BLaER1 (cell line): Measurements from ENCODE around the gene ZNF679.
A peak's percentile ranks its signal among the peaks of the same experiment; 100 is the strongest.
"Not testable (repeated sequence)": the region's sequence is repeated elsewhere in the genome, so short reads cannot be mapped to it uniquely, and the experiment has no call there.

Experiments used
- H3K27ac ChIP-seq: shearing (Covaris generic); formaldehyde crosslinking; 2 replicates; pipeline ENCODE4 v1.8.1; 2022
- H3K27me3 ChIP-seq: shearing (Covaris generic); formaldehyde crosslinking; 2 replicates; pipeline ENCODE4 v1.8.1; 2022
- H3K36me3 ChIP-seq: shearing (Covaris generic); formaldehyde crosslinking; 2 replicates; pipeline ENCODE4 v1.8.1; 2022
- H3K4me1 ChIP-seq: shearing (Covaris generic); formaldehyde crosslinking; 2 replicates; pipeline ENCODE4 v1.8.1; 2022
- H3K4me2 ChIP-seq: shearing (Covaris generic); formaldehyde crosslinking; 2 replicates; pipeline ENCODE4 v1.8.1; 2022
- H3K4me3 ChIP-seq: shearing (Covaris generic); formaldehyde crosslinking; 2 replicates; pipeline ENCODE4 v1.8.1; 2022
- H3K9ac ChIP-seq: shearing (Covaris generic); formaldehyde crosslinking; 2 replicates; pipeline ENCODE4 v1.8.1; 2022
- H3K9me3 ChIP-seq: shearing (Covaris generic); formaldehyde crosslinking; 2 replicates; pipeline ENCODE4 v1.8.1; 2022
- H4K20me1 ChIP-seq: shearing (Covaris generic); formaldehyde crosslinking; 2 replicates; pipeline ENCODE4 v1.8.1; 2022
- Cebpa-rat ChIP-seq: shearing (Covaris generic); IDR thresholded peaks from 2 replicates; pipeline ENCODE4 v1.8.1; 2022

Gene ZNF679

DNA sequence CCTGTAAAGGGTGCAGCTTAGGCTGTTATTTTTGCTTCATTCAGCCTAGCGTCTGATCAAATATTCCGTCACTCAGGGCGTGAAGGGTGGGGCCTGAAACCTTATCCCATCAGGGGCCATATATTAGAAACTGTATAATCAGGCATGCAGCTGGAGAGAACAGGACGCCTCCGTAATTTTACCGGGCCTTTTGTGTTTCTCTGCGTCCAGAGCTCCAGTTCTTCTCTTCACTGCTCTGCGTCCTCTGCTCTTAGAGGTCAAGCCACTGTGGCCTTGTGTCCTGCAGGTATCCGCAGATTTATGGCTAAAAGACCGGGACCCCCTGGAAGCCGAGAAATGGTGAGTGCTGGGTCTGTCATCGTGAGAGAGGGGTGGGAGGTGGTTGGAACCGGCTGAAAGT, 21.4 kb upstream of the ZNF679 start, which contains the start of gene ZNF735:
ZNF735 (plus strand) TSS at position 301 of the 400 bp plus-strand sequence; CDS start at position 301, 0 bp downstream.
- no peak within 1 kb of the TSS for H3K9ac ChIP-seq
- TF ChIP-seq Cebpa-rat, result no peak
- peaks cover 52% of the 10 kb centered on the region for H3K9me3 ChIP-seq
- no peak within 1 kb of the TSS for H3K4me2 ChIP-seq
- no peaks in the 10 kb centered on the region for H3K36me3 ChIP-seq
- no peaks in the 10 kb centered on the region for H4K20me1 ChIP-seq
- no peak within 1 kb of the TSS for H3K4me3 ChIP-seq
- no peaks in the 10 kb centered on the region for H3K4me1 ChIP-seq
- no peak within 1 kb of the TSS for H3K27ac ChIP-seq
- no peaks in the 10 kb centered on the region for H3K27me3 ChIP-seq

DNA sequence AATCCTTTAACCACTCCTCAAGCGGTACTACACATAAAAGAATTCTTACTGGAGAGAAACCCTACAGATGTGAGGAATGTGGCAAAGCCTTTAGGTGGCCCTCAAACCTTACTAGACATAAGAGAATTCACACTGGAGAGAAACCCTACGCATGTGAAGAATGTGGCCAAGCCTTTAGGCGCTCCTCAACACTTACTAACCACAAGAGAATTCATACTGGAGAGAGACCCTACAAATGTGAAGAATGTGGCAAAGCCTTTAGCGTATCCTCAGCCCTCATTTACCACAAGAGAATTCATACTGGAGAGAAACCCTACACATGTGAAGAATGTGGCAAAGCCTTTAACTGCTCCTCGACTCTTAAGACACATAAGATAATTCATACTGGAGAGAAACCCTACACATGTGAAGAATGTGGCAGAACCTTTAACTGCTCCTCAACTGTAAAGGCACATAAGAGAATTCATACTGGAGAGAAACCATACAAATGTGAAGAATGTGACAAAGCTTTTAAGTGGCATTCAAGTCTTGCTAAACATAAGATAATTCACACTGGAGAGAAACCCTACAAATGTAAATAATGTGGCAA, 8.5 kb upstream of the ZNF679 start:
- H3K4me2 ChIP-seq, H4K20me1 ChIP-seq, H3K27ac ChIP-seq, H3K36me3 ChIP-seq, H3K27me3 ChIP-seq, H3K9ac ChIP-seq, H3K4me3 ChIP-seq, H3K4me1 ChIP-seq: not testable (repeated sequence)
- H3K9me3 ChIP-seq, result peaks cover 82% of the 10 kb centered on the region

DNA sequence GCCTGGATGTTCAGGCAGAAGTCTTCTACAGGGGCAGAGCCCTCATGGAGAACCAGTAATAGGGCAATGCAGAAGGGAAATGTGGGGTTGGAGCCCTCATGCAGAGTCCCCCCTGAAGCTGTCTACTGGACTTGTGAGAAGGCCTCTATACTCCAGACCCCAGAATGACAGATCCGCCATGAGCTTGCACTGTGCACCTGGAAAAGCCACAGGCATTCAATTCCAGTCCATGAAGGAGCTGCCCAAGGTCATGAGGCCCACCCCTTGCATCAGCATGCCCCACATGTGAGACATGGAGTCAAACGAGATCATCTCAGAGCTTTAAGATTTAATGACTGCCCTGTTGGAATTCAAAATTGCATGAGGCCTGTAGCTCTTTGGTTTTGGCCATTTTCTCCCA, 4.9 kb upstream of the ZNF679 start:
- Histone ChIP-seq H4K20me1 (no peaks in the 10 kb centered on the region), H3K4me3 (no peak overlapping the region), H3K9me3 (peaks cover 80% of the 10 kb centered on the region), H3K9ac (no peak overlapping the region), H3K27ac (no peak overlapping the region), H3K4me2 (no peak overlapping the region), H3K36me3 (no peaks in the 10 kb centered on the region), H3K4me1 (no peaks in the 10 kb centered on the region), H3K27me3 (no peaks in the 10 kb centered on the region)
- no peak for TF ChIP-seq Cebpa-rat

DNA sequence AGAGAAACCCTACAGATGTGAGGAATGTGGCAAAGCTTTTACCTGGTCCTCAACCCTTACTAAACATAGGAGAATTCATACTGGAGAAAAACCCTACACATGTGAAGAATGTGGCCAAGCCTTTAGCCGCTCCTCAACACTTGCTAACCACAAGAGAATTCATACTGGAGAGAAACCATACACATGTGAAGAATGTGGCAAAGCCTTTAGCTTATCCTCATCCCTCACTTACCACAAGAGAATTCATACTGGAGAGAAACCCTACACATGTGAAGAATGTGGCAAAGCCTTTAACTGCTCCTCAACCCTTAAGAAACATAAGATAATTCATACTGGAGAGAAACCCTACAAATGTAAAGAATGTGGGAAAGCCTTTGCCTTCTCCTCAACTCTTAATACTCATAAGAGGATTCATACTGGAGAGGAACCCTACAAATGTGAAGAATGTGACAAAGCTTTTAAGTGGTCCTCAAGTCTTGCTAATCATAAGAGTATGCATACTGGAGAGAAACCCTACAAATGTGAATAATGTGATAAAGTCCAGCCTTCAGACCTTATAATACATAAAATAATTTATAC, 38.2 kb downstream of the ZNF679 start:
- TF ChIP-seq Cebpa-rat, result no peak
- H3K4me3 ChIP-seq, result no peak overlapping the region
- H3K4me1 ChIP-seq, result no peaks in the 10 kb centered on the region
- H3K27me3 ChIP-seq, result no peaks in the 10 kb centered on the region
- H3K4me2 ChIP-seq, result no peak overlapping the region
- H3K36me3 ChIP-seq, result no peaks in the 10 kb centered on the region
- H3K27ac ChIP-seq, result no peak overlapping the region
- H3K9ac ChIP-seq, result no peak overlapping the region
- H4K20me1 ChIP-seq, result no peaks in the 10 kb centered on the region
- peaks cover 68% of the 10 kb centered on the region for H3K9me3 ChIP-seq

DNA sequence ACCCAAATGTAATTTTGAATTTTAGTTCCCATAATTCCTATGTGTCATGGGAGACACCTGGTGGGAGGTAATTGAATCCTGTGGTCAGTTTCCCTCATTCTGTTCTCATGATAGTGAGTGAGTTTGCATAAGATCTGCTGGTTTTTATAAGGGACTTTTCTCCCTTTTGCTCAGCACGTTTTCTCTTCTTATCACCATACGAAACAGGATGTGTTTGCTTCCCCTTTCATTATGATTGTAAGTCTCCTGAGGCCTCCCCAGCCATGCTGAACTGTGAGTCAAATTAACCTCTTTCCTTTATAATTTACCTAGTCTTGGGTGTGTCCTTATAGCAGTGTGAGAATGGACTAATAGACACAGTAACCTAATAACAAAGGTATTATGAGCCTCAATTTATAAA, 49.4 kb downstream of the ZNF679 start:
- Histone ChIP-seq H3K27ac (no peak overlapping the region), H3K4me2 (no peak overlapping the region), H4K20me1 (no peaks in the 10 kb centered on the region), H3K4me1 (no peaks in the 10 kb centered on the region), H3K9me3 (peaks cover 27% of the 10 kb centered on the region), H3K27me3 (no peaks in the 10 kb centered on the region), H3K4me3 (no peak overlapping the region), H3K36me3 (no peaks in the 10 kb centered on the region), H3K9ac (no peak overlapping the region)
- no peak for TF ChIP-seq Cebpa-rat

DNA sequence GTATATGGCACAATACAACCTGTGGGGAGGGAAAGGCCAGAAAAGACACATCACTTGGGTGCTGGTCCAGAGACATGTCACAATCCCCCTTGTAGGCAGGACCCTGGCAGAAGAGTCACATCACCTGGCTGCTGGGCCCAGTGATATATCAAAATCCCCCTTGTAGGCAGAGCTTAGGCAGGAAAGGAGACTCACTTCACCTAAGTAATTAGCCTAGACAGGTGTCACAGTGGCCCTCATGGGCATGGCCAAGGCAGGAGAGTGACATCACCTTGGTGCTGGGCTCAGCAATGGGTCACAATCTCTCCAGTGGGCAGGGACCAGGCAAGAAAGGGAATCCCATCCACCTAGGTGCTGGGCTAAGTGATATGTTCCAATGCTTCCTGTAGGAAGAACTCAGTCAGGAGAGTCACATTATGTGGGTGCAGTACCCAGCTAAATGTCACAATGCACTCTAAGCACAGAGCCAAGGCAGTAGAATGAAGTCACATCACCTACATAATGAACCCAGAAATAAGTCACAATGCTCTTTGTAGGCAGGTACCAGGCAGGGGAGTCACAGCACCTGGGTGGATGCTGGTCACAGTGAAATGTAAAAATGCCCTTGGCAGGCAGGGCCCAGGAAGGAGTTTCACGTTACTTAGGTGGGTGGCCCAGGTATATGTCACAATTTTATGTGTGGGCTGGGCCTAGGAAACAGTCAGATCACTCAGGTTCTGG, 66.6 kb downstream of the ZNF679 start:
- Histone ChIP-seq H3K4me1 (no peaks in the 10 kb centered on the region), H3K27ac (no peak overlapping the region), H3K9me3 (no peaks in the 10 kb centered on the region), H4K20me1 (no peaks in the 10 kb centered on the region), H3K4me3 (no peak overlapping the region), H3K4me2 (no peak overlapping the region), H3K27me3 (no peaks in the 10 kb centered on the region), H3K9ac (no peak overlapping the region), H3K36me3 (no peaks in the 10 kb centered on the region)
- no peak for TF ChIP-seq Cebpa-rat

DNA sequence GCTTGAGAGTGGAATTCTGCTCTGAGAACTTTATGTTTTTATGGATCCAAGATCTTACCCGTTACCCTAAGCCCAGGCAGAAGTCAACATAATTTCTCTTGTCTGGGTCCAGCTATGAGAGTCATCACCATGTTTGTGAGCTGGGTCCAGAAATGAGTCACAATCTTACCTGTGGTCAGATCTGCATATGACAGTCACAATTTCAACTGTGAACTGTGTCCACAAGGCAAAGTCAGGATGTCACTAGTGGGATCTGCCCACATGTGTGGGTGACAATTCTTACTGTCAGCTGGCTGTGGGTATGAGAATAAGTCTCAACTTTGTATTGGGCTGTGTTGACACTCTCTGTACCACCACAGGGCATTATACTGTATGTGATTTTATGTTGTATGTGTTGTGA, 69.1 kb downstream of the ZNF679 start:
- H4K20me1 ChIP-seq, H3K4me3 ChIP-seq, H3K27me3 ChIP-seq, H3K36me3 ChIP-seq, H3K9ac ChIP-seq, H3K4me1 ChIP-seq, H3K27ac ChIP-seq, H3K4me2 ChIP-seq: not testable (repeated sequence)
- H3K9me3 ChIP-seq, result peaks cover 16% of the 10 kb centered on the region

DNA sequence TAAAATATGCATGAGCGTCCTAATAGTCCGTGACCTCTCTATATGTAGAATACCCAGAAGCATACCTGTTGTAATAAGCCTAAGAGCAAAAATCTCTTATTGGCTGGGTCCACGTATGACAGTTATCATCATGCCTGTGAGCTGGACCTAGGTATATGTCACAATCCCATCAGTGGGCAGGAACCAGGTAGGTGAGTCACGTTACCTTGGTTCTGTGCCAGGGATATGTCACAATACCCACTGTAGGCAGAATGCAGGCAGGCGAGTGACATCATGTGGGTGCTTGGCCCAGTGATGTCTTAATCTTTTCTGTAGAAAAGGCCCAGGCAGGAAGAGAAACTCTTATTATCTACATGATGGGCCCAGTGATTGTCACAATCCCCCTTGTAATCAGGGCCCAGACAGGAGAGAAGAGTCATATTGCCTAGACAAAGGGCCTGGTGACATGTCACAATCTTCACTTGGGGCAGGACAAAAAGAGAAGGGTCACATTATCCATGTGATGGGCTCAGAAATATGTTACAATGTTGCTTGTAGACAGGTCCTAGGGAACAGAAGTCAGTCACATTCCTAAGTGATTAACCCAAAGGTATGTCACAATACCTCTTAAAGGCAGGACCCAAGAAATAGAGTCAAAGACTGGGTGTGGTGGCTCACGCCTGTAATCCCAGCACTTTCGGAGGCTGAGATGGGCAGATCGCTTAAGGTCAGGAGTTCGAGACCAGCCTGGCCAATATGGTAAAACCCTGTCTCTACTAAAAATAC, 72.5 kb downstream of the ZNF679 start:
- Histone ChIP-seq H3K36me3 (no peaks in the 10 kb centered on the region), H3K4me2 (no peak overlapping the region), H3K27ac (no peak overlapping the region), H3K27me3 (no peaks in the 10 kb centered on the region), H4K20me1 (no peaks in the 10 kb centered on the region), H3K9me3 (peaks cover 18% of the 10 kb centered on the region), H3K4me3 (no peak overlapping the region), H3K9ac (no peak overlapping the region), H3K4me1 (peaks cover 7% of the 10 kb centered on the region; the same call in 1 of the 2 replicates)
- TF ChIP-seq Cebpa-rat, result no peak

DNA sequence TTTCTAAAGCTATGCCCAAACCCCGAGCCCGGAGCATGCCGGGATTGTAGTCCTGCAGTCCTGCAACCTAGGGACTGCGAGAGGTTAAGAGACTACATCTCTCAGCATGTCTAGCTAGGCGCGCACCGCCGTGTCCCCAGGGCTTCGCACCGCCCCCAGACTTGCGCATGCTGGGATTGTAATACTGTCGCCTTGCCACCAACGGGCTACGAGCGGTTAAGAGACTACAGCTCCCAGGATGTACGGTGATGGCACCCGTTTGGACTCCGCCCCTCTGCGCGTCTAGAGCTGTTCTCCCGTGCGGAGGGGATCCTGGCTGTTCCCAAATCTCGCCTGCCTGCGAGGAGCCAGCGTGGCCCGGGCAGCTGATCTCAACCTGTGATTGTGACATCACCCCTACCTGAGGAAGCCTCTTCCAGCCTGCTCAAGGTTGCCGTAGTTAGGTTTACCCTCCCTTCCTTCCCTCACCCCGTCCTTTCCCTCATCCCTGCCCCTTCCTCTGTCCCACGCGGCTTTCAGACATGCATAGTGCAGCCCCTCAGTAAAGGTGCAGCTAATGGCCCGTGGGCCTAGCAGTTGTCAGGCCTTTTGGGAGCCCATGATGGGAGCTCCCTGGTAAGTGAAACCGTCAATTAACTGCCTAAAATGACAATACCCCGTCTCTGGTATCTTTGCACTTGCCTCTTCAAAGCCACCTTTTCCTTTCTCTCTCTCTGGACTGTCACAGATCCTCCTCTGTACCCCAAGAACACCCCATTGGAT, 79.2 kb downstream of the ZNF679 start:
- Histone ChIP-seq H3K36me3 (peaks cover 5% of the 10 kb centered on the region; the same call in 1 of the 2 replicates), H3K27ac (peak overlapping the region; percentile 75), H3K4me3 (peak overlapping the region; percentile 70)

More for the DNA sequence above, 79.2 kb downstream of the ZNF679 start:
- Histone ChIP-seq H3K4me2 (peak overlapping the region; percentile 87), H3K9ac (peak overlapping the region; percentile 84), H4K20me1 (no peaks in the 10 kb centered on the region), H3K27me3 (no peaks in the 10 kb centered on the region), H3K9me3 (peaks cover 2% of the 10 kb centered on the region), H3K4me1 (peaks cover 21% of the 10 kb centered on the region; the same call in 1 of the 2 replicates)
- TF ChIP-seq Cebpa-rat, result no peak
